ENCODE measurements around the gene RAPGEF4.
"Not testable (repeated sequence)": the region's sequence is repeated elsewhere in the genome, so short reads cannot be mapped to it uniquely, and the experiment has no call there.

RAPGEF4 gene

DNA sequence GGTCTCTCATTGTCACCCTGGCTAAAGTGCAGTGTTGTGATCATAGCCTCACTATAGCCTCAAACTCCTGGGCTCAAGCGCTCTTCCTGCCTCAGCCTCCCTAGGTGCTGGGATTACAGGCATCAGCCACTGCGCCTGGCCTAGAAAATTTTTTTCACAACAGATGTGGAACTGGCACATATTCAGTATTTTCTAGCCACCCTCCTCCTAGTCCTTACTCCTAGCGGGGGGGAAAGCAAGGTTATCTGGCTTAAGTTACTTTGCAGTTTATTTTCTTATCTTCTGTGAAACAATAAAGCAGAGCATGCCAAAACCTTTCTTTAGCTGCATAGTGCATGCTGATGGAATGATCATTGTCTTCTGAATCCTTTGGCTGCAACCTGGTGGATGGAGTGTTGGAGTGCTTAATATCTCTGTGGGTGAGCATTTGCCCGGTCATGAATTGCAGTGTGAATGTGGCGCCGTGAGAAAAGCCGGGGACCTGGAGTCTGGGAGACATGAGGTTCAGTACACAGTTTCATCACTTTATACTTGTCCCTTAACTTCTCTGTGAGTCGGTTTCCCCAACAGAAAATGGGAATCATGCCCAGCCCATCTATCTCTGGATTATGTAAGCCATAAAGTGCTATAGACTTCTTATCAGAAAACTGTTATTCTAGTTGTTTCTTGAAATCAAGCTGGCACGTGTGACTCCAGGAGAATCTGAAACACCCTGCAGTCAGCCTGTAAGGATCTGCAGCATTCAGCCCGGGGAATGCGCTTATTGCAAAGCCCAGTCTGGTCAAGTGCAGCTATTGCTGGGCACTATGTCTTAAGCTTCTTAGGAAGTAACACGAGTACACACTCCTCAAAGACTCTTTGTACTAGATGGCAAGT, 301.8 kb downstream of the RAPGEF4 start:
- no peak for DNase-seq (ENCODE audit: low spot score)

DNA sequence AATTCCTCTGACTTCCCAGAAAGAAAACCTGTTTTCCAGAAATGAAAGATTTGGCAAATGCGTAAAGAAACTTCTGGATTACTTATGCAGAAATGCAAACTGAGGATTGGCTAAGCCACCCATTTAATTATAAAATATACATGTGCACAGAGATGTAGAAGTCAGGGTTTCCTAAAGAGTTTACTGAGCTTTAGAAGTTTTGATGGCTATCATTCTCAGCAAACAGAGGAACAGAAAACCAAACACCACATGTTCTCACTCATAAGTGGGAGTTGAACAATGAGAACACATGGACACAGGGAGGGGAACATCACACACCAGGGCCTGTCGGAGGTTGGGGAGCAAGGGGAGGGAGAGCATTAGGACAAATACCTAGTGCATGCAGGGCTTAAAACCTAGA, 302.6 kb downstream of the RAPGEF4 start:
- not testable (repeated sequence) for DNase-seq (ENCODE audit: low spot score)

DNA sequence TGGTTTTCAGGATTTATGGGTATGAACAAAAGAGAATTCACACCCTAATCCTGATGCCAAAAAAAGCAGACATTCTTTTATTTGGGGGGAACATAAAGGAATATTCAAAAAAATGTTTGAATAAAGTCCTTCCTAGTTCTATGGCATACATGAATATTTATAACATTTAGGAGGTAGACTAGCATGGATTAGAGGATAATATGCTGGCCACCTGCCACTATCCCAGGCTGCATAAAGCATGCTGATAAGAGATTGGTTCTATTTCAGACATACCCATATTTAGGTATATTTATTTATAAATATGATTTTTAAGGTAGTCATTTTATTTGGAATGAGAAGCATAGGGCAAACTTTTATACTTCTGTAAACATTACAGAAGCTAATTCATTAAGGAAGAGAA, 305.1 kb downstream of the RAPGEF4 start:
- no peak for DNase-seq (ENCODE audit: low spot score)

DNA sequence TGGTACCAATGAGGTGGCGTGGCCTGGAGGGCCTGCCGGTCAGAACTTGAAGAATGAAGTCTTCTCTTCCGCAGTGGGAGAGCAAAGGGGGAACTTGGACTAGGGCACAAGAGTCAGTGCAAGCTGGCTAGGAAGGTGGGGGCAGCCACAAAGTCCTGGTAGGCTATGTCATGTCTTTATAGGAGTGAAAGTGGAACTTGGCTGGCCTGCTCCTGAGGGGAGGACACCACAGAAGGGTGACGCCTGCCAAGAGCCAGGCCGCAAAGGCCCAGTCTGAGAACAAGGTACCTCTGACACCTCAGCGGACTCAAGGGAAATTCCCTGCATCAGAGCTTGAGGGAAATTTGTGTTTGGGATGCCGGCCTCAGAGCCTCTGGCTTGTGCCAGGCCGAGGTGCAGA, 307.8 kb downstream of the RAPGEF4 start:
- DNase-seq (ENCODE audit: low spot score): no peak

DNA sequence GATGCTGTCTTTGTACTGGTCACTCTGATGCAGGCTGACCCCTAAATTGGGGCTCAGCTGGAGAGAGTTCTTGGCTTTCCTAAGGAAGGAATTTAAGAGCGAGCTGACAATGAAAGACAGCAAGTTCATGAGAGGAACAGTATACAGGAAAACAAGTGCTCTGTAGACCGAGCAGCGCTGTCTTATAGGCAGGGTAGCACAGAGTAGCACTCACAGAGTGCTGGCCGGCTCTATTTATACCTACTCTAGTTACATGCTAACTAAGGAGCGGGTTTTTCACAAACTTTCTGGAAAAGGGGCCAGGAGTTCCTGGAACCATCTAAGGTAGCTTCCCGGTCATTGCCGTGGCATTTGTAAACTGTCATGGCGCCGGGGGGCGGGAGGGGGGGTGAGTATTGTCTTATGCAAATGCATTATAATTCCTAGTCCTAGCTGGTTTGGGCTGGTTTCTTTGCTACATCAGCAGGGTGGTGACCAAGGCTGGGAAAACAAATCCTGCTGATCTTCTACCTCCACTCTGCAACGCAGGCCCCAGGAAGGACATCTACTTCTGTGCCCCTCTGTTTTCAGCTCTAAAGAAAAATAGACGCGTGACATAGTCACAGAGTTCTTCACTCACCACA, 308.4 kb downstream of the RAPGEF4 start:
- DNase-seq (ENCODE audit: low spot score): no peak

DNA sequence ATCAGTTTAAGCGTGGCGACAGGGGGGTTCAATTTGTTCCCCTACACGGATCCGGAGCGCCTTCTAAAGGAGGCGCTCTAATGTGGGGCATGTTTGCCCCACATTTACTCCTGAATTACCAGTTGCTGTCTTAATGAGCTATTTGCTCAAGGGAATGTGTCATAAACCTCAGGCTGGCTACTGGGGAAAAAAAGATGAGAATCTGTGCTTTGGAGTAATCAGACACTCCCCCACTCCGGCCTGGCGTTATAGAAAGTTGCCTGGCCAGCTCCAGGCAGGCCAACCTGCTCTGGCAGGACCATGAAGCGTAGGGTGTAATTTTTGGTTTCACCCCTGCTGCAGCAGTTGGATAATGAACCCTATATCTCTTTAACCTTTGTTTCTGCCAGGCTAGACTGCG, 309.0 kb downstream of the RAPGEF4 start:
- no peak for DNase-seq (ENCODE audit: low spot score)

DNA sequence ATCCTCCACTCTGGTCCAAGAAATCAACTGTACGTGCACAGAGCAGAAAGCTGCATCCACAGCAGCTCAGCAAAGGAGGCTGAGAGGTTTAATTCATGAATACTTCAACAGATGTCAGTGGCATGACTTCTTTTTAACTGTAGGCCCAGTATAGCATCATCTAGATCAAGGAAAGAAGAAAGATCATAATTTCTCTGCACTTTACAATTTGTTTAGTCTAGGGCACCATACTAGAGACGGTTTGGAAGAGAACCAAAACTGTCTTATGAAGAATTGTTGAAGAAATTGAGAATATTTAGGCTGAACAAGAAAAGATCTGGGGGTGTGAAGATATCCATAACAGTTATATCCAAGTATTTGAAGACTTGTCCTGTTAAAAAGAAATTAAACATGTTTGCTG, 309.5 kb downstream of the RAPGEF4 start:
- DNase-seq (ENCODE audit: low spot score): no peak

DNA sequence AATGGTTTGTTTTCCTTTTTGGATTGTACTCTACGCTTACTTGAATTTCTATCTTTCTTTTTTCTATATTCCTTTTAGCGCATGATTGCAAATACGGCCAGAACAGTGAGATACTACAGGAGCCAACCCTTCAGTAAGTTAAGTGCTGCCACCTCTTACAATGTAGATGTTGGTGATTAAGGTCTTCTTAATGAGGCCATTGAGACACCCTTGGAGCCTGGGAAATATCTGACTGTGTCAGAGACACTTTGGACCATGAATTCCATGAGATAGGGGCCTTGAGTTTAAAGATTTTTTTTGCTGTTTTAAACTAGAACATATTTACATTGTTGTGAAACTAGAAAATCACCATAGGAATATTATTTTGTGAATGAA, 312.9 kb downstream of the RAPGEF4 start:
- DNase-seq (ENCODE audit: low spot score): no peak

GRCh38 chr2:173048897-173049661, 313.4 kb downstream of the RAPGEF4 start:
- DNase-seq (ENCODE audit: low spot score): peak; percentile 90

GRCh38 chr2:173049831-173050230, 314.2 kb downstream of the RAPGEF4 start:
- DNase-seq (ENCODE audit: low spot score): no peak

DNA sequence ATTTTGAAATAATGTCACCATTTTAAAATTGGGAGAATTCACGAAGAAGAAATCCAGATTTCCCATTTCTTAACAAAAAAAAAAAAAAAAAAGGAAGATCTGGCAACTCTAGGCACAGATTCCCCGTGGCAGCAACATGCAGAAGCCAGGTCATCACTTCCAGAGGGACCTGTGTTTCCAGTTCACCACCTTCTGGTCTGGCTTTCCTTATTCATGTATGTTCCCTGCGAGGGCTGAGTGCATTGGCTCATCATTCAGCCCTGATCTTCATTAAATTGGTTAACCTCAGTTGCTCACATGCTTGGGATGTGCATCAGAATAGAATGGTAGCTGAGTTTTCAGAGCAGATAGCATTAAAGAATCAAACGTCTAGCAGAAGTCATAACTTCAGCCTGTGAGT, 315.0 kb downstream of the RAPGEF4 start:
- DNase-seq (ENCODE audit: low spot score): no peak

- DNase-seq (ENCODE audit: low spot score): no peak
Observed at GRCh38 chr2:173051463-173052215, 316.0 kb downstream of the RAPGEF4 start.

- DNase-seq (ENCODE audit: low spot score): no peak
Observed at GRCh38 chr2:173053043-173053699, 317.5 kb downstream of the RAPGEF4 start.

GRCh38 chr2:173054466-173054865, 318.8 kb downstream of the RAPGEF4 start:
- no peak for DNase-seq (ENCODE audit: low spot score)

DNA sequence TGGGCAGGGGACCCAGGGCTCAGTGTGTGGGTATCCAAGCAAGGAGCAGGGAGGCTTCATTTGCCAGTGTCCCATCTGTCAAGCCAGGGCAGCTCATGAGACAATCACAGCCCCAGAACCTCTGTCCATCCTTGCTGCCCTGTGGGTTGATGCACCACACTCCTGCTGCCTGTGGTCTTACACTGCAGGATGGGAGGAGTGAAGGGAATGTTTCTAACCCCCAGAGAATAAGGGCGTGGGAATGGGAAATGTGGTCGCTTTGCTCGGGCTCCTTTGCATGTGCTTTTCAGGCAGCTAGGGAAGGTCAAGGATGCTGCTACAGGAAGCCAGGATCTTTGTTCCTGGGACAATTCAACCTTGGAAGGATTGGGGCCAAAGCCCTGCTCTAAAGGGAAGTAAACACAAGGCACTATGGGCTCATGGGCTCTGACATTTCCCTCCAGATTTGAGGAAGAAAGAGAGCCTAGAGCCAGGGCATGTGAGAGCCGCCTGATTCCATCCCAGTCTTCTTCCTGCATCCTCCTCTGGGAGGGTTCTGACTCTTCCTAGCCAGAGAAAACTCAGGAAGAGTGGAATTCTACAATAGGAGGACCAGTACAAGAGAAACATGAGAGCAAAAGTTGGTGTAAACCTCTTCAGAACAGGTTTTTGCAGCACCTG, 321.2 kb downstream of the RAPGEF4 start:
- DNase-seq (ENCODE audit: low spot score): no peak

- DNase-seq (ENCODE audit: low spot score): no peak
Observed at GRCh38 chr2:173058097-173058496, 322.5 kb downstream of the RAPGEF4 start.

DNA sequence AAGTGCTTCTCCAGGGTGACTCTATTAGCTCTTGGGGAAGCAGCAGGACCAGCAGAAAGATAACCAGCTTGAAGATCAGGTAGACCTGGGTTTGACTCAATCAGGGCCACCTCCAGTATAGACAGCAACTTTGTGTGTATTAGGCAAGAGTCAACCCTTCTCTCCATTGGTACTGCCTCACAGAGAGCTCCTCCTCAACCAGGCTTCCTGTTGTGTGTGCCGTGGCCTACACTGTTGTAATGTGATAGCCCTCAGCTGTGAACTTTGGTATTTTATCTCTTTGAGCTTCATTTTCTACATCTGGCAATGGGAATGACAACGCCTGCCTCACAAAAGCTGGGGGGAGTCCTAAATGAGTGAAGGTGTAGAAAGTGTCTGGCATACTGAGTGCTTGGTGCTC, 323.0 kb downstream of the RAPGEF4 start:
- no peak for DNase-seq (ENCODE audit: low spot score)

- no peak for DNase-seq (ENCODE audit: low spot score)
Observed at GRCh38 chr2:173059292-173059691, 323.6 kb downstream of the RAPGEF4 start.

- no peak for DNase-seq (ENCODE audit: low spot score)
Observed at GRCh38 chr2:173059971-173060461, 324.4 kb downstream of the RAPGEF4 start.

- DNase-seq (ENCODE audit: low spot score): no peak
Observed at GRCh38 chr2:173062801-173063200, 327.2 kb downstream of the RAPGEF4 start.

Measured in RKO (cell line).